Measurements from ENCODE around the gene TMC3.

TMC3 gene

GRCh38 chr15:81322676-81323253 lies 51.2 kb downstream of the TMC3 start:
- TF ChIP-seq CTCF (IDR thresholded peaks at IDR 0.05), result no peak
- no peak overlapping the region for H2AFZ ChIP-seq
- H3K9ac ChIP-seq, result no peak overlapping the region
- H3K36me3 ChIP-seq (ENCODE audit: control insufficient read depth, insufficient read depth, low read length), result no peaks in the 10 kb centered on the region
- no peaks in the 10 kb centered on the region for H3K4me1 ChIP-seq
- no peaks in the 10 kb centered on the region for H3K79me2 ChIP-seq
- no peak overlapping the region for H3K27ac ChIP-seq
- H3K27me3 ChIP-seq (ENCODE audit: control insufficient read depth, insufficient read depth, low read length), result no peaks in the 10 kb centered on the region
- H3K4me2 ChIP-seq (ENCODE audit: low read length), result no peak overlapping the region
- no peaks in the 10 kb centered on the region for H3K9me3 ChIP-seq (ENCODE audit: control insufficient read depth, low read length)
- no peak overlapping the region for H3K4me3 ChIP-seq (ENCODE audit: low read depth, low read length)

- no peaks in the 10 kb centered on the region for H3K79me2 ChIP-seq
- no peaks in the 10 kb centered on the region for H3K4me1 ChIP-seq
- H3K4me3 ChIP-seq (ENCODE audit: low read depth, low read length), result no peak overlapping the region
- H2AFZ ChIP-seq, result no peak overlapping the region
- H3K9ac ChIP-seq, result no peak overlapping the region
- no peaks in the 10 kb centered on the region for H3K27me3 ChIP-seq (ENCODE audit: control insufficient read depth, insufficient read depth, low read length)
- H3K36me3 ChIP-seq (ENCODE audit: control insufficient read depth, insufficient read depth, low read length), result no peaks in the 10 kb centered on the region
- no peak for TF ChIP-seq CTCF (IDR thresholded peaks at IDR 0.05)
- H3K4me2 ChIP-seq (ENCODE audit: low read length), result no peak overlapping the region
- no peaks in the 10 kb centered on the region for H3K9me3 ChIP-seq (ENCODE audit: control insufficient read depth, low read length)
- H3K27ac ChIP-seq, result no peak overlapping the region
These were observed 52.3 kb downstream of the TMC3 start for GRCh38 chr15:81321667-81322066.

- Histone ChIP-seq H3K79me2 (no peaks in the 10 kb centered on the region), H3K36me3 (ENCODE audit: control insufficient read depth, insufficient read depth, low read length) (no peaks in the 10 kb centered on the region), H3K4me3 (ENCODE audit: low read depth, low read length) (no peak overlapping the region), H3K27me3 (ENCODE audit: control insufficient read depth, insufficient read depth, low read length) (no peaks in the 10 kb centered on the region), H3K27ac (no peak overlapping the region), H3K9ac (no peak overlapping the region), H3K9me3 (ENCODE audit: control insufficient read depth, low read length) (no peaks in the 10 kb centered on the region), H3K4me1 (no peaks in the 10 kb centered on the region), H2AFZ (no peak overlapping the region), H3K4me2 (ENCODE audit: low read length) (no peak overlapping the region)
- no peak for TF ChIP-seq CTCF (IDR thresholded peaks at IDR 0.05)
These were observed 56.4 kb downstream of the TMC3 start for GRCh38 chr15:81317642-81318017.

GRCh38 chr15:81316267-81316666 lies 57.7 kb downstream of the TMC3 start:
- H3K27me3 ChIP-seq (ENCODE audit: control insufficient read depth, insufficient read depth, low read length), result no peaks in the 10 kb centered on the region
- H3K9ac ChIP-seq, result no peak overlapping the region
- H3K9me3 ChIP-seq (ENCODE audit: control insufficient read depth, low read length), result no peaks in the 10 kb centered on the region
- no peak overlapping the region for H2AFZ ChIP-seq
- H3K4me3 ChIP-seq (ENCODE audit: low read depth, low read length), result no peak overlapping the region
- H3K27ac ChIP-seq, result no peak overlapping the region
- no peaks in the 10 kb centered on the region for H3K79me2 ChIP-seq
- no peak for TF ChIP-seq CTCF (IDR thresholded peaks at IDR 0.05)
- H3K4me1 ChIP-seq, result no peaks in the 10 kb centered on the region
- no peaks in the 10 kb centered on the region for H3K36me3 ChIP-seq (ENCODE audit: control insufficient read depth, insufficient read depth, low read length)
- no peak overlapping the region for H3K4me2 ChIP-seq (ENCODE audit: low read length)

- Histone ChIP-seq H3K79me2 (no peaks in the 10 kb centered on the region), H3K27me3 (ENCODE audit: control insufficient read depth, insufficient read depth, low read length) (no peaks in the 10 kb centered on the region), H3K36me3 (ENCODE audit: control insufficient read depth, insufficient read depth, low read length) (no peaks in the 10 kb centered on the region), H3K4me3 (ENCODE audit: low read depth, low read length) (no peak overlapping the region), H3K27ac (no peak overlapping the region), H3K9me3 (ENCODE audit: control insufficient read depth, low read length) (no peaks in the 10 kb centered on the region), H2AFZ (no peak overlapping the region), H3K4me1 (no peaks in the 10 kb centered on the region), H3K9ac (no peak overlapping the region), H3K4me2 (ENCODE audit: low read length) (no peak overlapping the region)
- TF ChIP-seq CTCF (IDR thresholded peaks at IDR 0.05), result no peak
These were observed 58.4 kb downstream of the TMC3 start for GRCh38 chr15:81315452-81316175.
